GM18519 (cell line): Measurements from ENCODE around the gene FREM2.

Experiments
- ATAC-seq: cut with Tn5 transposase; IDR thresholded peaks from one replicate; pipeline ENCODE4 v1.9.1; 2021; ENCODE audit warnings: mild to moderate bottlenecking, moderate library complexity; ENCODE audit not compliant: unreplicated experiment, low FRiP score

The FREM2 gene

GRCh38 chr13:38686577-38687245 is at the start of gene FREM2:
TSS of gene FREM2 (plus strand) at chr13:38687077. CDS start at chr13:38687345, 268 bp downstream.
- no peak for ATAC-seq

GRCh38 chr13:38637576-38637975 is 49.3 kb upstream of the FREM2 start:
- no peak for ATAC-seq

GRCh38 chr13:38641164-38641948 is 45.5 kb upstream of the FREM2 start:
- ATAC-seq, result no peak

GRCh38 chr13:38647312-38647711 is 39.6 kb upstream of the FREM2 start:
- ATAC-seq, result no peak

GRCh38 chr13:38648912-38649311 is 38.0 kb upstream of the FREM2 start:
- ATAC-seq, result no peak

GRCh38 chr13:38656699-38657098 is 30.2 kb upstream of the FREM2 start:
- no peak for ATAC-seq

GRCh38 chr13:38657191-38657590 is 29.7 kb upstream of the FREM2 start:
- ATAC-seq, result no peak

GRCh38 chr13:38658906-38659305 is 28.0 kb upstream of the FREM2 start:
- no peak for ATAC-seq

GRCh38 chr13:38661010-38661675 is 25.7 kb upstream of the FREM2 start:
- no peak for ATAC-seq

- no peak for ATAC-seq
These were observed 24.5 kb upstream of the FREM2 start for GRCh38 chr13:38662362-38662761.

- ATAC-seq, result no peak
These were observed 22.0 kb upstream of the FREM2 start for GRCh38 chr13:38664906-38665305.

GRCh38 chr13:38667526-38668109 is 19.3 kb upstream of the FREM2 start:
- ATAC-seq, result no peak

- no peak for ATAC-seq
These were observed 17.5 kb upstream of the FREM2 start for GRCh38 chr13:38669234-38669964.

- ATAC-seq, result no peak
These were observed 16.2 kb upstream of the FREM2 start for GRCh38 chr13:38670627-38671026.

- ATAC-seq, result no peak
These were observed 14.9 kb upstream of the FREM2 start for GRCh38 chr13:38671980-38672379.

- no peak for ATAC-seq
These were observed 12.7 kb upstream of the FREM2 start for GRCh38 chr13:38674208-38674607.

GRCh38 chr13:38680912-38681311 is 6.0 kb upstream of the FREM2 start:
- no peak for ATAC-seq

- ATAC-seq, result no peak
These were observed 2.2 kb upstream of the FREM2 start for GRCh38 chr13:38684714-38685113.

GRCh38 chr13:38685431-38685830 is 1.4 kb upstream of the FREM2 start:
- ATAC-seq, result no peak

- ATAC-seq, result no peak
These were observed 802 bp upstream of the FREM2 start for GRCh38 chr13:38685974-38686576.
